ENCODE measurements around the gene MYCL. TPM values are rescaled to one million over a fixed set of nuclear protein-coding genes. Genes with fewer than 3 reads are reported as not detected.
A peak's percentile ranks its signal among the peaks of the same experiment; 100 is the strongest.

Gene MYCL
- total RNA-seq, 1 experiment from 2014 or later: 31.0 TPM

DNA sequence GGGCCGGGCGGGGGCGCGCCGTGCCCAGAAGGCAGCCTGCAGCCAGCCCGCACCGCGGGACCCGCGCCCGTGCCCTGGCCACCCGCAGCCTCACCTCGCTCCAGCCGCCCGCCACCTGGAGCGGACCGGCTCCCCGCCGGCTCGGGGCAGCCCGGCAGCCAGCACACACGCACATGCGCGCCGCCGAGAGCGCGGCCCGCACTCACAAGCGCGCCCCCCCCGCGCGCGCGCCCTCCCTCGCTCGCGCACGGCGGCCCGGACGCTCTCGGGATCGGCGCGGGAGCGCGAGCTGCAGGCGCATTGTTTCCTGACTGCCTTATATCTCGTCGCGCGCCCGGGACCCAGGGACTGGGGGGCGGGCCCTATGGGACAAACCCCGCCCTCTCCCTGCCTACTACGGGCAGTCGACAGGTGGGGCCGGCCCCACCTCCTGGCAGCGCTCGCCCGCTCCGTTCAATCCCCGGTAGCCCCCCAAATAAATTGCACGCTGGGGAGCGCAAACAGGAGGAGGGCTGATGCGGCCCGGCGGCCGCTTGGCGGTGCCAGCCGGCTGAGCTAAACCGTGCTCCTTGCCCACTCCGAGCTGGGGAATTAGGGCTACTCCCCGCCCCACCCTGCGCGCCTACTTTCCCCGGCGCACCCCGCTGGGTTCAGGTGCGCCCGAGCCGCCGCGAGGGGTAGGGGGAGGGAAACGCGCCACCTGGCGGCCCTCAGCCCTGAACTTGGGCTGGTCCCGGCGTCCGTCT is at the start of gene MYCL (continued):
- TF ChIP-seq, protein P1, sequence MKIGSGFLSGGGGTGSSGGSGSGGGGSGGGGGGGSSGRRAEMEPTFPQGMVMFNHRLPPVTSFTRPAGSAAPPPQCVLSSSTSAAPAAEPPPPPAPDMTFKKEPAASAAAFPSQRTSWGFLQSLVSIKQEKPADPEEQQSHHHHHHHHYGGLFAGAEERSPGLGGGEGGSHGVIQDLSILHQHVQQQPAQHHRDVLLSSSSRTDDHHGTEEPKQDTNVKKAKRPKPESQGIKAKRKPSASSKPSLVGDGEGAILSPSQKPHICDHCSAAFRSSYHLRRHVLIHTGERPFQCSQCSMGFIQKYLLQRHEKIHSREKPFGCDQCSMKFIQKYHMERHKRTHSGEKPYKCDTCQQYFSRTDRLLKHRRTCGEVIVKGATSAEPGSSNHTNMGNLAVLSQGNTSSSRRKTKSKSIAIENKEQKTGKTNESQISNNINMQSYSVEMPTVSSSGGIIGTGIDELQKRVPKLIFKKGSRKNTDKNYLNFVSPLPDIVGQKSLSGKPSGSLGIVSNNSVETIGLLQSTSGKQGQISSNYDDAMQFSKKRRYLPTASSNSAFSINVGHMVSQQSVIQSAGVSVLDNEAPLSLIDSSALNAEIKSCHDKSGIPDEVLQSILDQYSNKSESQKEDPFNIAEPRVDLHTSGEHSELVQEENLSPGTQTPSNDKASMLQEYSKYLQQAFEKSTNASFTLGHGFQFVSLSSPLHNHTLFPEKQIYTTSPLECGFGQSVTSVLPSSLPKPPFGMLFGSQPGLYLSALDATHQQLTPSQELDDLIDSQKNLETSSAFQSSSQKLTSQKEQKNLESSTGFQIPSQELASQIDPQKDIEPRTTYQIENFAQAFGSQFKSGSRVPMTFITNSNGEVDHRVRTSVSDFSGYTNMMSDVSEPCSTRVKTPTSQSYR (CRISPR knock-in tag; IDR thresholded peaks at IDR 0.05): no peak
- TF ChIP-seq, protein P2, sequence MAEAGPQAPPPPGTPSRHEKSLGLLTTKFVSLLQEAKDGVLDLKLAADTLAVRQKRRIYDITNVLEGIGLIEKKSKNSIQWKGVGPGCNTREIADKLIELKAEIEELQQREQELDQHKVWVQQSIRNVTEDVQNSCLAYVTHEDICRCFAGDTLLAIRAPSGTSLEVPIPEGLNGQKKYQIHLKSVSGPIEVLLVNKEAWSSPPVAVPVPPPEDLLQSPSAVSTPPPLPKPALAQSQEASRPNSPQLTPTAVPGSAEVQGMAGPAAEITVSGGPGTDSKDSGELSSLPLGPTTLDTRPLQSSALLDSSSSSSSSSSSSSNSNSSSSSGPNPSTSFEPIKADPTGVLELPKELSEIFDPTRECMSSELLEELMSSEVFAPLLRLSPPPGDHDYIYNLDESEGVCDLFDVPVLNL (CRISPR knock-in tag; IDR thresholded peaks at IDR 0.05; ENCODE audit: borderline replicate concordance, low read depth): no peak
- TF ChIP-seq, protein P3, sequence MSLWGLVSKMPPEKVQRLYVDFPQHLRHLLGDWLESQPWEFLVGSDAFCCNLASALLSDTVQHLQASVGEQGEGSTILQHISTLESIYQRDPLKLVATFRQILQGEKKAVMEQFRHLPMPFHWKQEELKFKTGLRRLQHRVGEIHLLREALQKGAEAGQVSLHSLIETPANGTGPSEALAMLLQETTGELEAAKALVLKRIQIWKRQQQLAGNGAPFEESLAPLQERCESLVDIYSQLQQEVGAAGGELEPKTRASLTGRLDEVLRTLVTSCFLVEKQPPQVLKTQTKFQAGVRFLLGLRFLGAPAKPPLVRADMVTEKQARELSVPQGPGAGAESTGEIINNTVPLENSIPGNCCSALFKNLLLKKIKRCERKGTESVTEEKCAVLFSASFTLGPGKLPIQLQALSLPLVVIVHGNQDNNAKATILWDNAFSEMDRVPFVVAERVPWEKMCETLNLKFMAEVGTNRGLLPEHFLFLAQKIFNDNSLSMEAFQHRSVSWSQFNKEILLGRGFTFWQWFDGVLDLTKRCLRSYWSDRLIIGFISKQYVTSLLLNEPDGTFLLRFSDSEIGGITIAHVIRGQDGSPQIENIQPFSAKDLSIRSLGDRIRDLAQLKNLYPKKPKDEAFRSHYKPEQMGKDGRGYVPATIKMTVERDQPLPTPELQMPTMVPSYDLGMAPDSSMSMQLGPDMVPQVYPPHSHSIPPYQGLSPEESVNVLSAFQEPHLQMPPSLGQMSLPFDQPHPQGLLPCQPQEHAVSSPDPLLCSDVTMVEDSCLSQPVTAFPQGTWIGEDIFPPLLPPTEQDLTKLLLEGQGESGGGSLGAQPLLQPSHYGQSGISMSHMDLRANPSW (CRISPR knock-in tag; conservative IDR thresholded peaks at IDR 0.05; ENCODE audit: low read depth): no peak
- TF ChIP-seq MYBL2 (CRISPR knock-in tag; IDR thresholded peaks at IDR 0.05) (peak; percentile 45; the same call in 1 of the 2 replicates), TCF7 (CRISPR knock-in tag; IDR thresholded peaks at IDR 0.05; ENCODE audit: low read depth) (no peak), FOXK1 (CRISPR knock-in tag; IDR thresholded peaks at IDR 0.05) (0 out of 2 replicates have a peak, but pooled peaks have one; percentile 22), HMGA2 (CRISPR knock-in tag; IDR thresholded peaks at IDR 0.05) (no peak), MXD4 (CRISPR knock-in tag; IDR thresholded peaks at IDR 0.05; ENCODE audit: borderline replicate concordance) (0 out of 2 replicates have a peak, but pooled peaks have one; percentile 61), TP53 (CRISPR knock-in tag; IDR thresholded peaks at IDR 0.05) (no peak)
- TF ChIP-seq, protein P4, sequence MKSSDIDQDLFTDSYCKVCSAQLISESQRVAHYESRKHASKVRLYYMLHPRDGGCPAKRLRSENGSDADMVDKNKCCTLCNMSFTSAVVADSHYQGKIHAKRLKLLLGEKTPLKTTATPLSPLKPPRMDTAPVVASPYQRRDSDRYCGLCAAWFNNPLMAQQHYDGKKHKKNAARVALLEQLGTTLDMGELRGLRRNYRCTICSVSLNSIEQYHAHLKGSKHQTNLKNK (CRISPR knock-in tag; IDR thresholded peaks at IDR 0.05): no peak
- TF ChIP-seq, protein P5, sequence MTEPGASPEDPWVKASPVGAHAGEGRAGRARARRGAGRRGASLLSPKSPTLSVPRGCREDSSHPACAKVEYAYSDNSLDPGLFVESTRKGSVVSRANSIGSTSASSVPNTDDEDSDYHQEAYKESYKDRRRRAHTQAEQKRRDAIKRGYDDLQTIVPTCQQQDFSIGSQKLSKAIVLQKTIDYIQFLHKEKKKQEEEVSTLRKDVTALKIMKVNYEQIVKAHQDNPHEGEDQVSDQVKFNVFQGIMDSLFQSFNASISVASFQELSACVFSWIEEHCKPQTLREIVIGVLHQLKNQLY (CRISPR knock-in tag; IDR thresholded peaks at IDR 0.05): no peak
- TF ChIP-seq, protein P6, sequence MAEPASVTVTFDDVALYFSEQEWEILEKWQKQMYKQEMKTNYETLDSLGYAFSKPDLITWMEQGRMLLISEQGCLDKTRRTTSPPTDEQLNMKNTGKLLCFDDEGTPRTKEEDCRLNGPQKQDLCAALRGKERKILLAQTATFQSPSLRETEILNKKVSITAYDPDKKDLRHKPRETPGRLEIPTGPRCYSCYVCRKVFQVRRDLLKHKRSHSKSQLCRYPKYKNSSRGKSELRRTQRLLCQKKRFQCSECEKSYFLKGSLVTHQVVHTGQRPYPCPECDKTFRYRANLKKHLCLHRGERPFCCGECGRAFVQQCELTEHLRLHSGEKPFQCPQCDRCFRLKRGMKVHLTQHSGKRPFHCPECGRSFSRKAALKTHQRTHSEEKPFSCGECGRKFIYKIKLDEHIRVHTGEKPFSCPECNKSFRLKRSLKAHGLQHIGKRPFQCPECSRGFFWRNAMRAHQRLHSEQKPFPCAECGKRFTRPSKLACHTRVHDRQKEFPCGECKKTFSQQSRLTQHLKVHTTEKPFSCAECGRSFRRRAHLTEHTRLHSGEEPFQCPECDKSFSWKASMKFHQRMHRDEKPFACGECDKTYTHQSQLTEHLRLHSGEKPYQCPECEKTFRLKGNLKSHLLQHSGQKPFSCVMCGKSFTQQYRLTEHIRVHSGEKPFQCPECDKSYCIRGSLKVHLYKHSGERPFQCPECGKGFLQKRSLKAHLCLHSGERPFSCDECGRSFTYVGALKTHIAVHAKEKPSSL (CRISPR knock-in tag; conservative IDR thresholded peaks at IDR 0.05): no peak

DNA sequence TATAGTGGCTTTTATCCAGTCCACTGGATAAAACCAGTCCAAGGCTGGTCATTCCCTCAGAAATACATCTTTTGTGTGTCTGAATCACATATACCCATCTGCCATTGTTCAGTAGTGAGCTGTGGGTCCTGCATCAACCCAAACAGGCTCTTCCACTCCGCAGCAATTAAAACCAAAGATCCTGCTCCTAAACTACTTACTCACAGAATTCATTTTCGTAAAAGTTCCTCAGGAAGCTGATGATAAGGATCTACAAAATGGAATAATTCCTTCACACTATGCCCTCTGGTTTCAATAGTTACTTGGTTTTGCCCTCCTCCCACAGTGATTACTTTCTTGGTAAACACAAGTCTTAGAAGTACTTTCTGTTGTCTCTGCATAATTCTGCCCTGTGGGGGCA is 48.2 kb upstream of the MYCL start:
- ATAC-seq (no peak), DNase-seq (ENCODE audit: low spot score) (no peak)
- H3K4me1 Mint-ChIP-seq: peaks cover 23% of the 10 kb centered on the region
- no peaks in the 10 kb centered on the region for H3K36me3 Mint-ChIP-seq
- H3K27ac Mint-ChIP-seq: no peak overlapping the region
- CTCF ChIA-PET: interaction anchor here (1.1 to 8.5 kb wide), 4 partner anchors 13 to 47 kb away, joined by 3 to 110 read pairs (median 6); no protein-coding TSS in a partner anchor
- H3K27me3 Mint-ChIP-seq (ENCODE audit: low read depth): peaks cover 25% of the 10 kb centered on the region
- H3K9me3 Mint-ChIP-seq: peaks cover 7% of the 10 kb centered on the region
- POLR2A ChIA-PET: no interaction called here
- TF ChIP-seq NFATC4 (CRISPR knock-in tag; IDR thresholded peaks at IDR 0.05) (no peak), EMX1 (CRISPR knock-in tag; IDR thresholded peaks at IDR 0.05) (no peak), JAZF1 (CRISPR knock-in tag; IDR thresholded peaks at IDR 0.05) (no peak), KAT7 (CRISPR knock-in tag; IDR thresholded peaks at IDR 0.05; ENCODE audit: borderline replicate concordance) (no peak), GRHL2 (CRISPR knock-in tag; IDR thresholded peaks at IDR 0.05; ENCODE audit: insufficient replicate concordance, severe bottlenecking) (no peak)
- TF ChIP-seq, protein P7, sequence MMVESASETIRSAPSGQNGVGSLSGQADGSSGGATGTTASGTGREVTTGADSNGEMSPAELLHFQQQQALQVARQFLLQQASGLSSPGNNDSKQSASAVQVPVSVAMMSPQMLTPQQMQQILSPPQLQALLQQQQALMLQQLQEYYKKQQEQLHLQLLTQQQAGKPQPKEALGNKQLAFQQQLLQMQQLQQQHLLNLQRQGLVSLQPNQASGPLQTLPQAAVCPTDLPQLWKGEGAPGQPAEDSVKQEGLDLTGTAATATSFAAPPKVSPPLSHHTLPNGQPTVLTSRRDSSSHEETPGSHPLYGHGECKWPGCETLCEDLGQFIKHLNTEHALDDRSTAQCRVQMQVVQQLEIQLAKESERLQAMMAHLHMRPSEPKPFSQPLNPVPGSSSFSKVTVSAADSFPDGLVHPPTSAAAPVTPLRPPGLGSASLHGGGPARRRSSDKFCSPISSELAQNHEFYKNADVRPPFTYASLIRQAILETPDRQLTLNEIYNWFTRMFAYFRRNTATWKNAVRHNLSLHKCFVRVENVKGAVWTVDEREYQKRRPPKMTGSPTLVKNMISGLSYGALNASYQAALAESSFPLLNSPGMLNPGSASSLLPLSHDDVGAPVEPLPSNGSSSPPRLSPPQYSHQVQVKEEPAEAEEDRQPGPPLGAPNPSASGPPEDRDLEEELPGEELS (CRISPR knock-in tag; IDR thresholded peaks at IDR 0.05): no peak
- TF ChIP-seq, protein P5 (CRISPR knock-in tag; IDR thresholded peaks at IDR 0.05): no peak
- TF ChIP-seq, protein P8, sequence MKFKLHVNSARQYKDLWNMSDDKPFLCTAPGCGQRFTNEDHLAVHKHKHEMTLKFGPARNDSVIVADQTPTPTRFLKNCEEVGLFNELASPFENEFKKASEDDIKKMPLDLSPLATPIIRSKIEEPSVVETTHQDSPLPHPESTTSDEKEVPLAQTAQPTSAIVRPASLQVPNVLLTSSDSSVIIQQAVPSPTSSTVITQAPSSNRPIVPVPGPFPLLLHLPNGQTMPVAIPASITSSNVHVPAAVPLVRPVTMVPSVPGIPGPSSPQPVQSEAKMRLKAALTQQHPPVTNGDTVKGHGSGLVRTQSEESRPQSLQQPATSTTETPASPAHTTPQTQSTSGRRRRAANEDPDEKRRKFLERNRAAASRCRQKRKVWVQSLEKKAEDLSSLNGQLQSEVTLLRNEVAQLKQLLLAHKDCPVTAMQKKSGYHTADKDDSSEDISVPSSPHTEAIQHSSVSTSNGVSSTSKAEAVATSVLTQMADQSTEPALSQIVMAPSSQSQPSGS (CRISPR knock-in tag; IDR thresholded peaks at IDR 0.05; ENCODE audit: borderline replicate concordance, low read depth): no peak
- no peak overlapping the region for H3K4me3 Mint-ChIP-seq
